GM19240 (cell line): ENCODE results near the gene MT1M.
A peak's percentile ranks its signal among the peaks of the same experiment; 100 is the strongest.
"Not testable (repeated sequence)": the region's sequence is repeated elsewhere in the genome, so short reads cannot be mapped to it uniquely, and the experiment has no call there.

ENCODE experiments used
- DNase-seq: peaks from one replicate; pipeline ENCODE4 v3.0.0; 2011; ENCODE audit warnings: low spot score; ENCODE audit not compliant: insufficient read length

The MT1M gene

DNA sequence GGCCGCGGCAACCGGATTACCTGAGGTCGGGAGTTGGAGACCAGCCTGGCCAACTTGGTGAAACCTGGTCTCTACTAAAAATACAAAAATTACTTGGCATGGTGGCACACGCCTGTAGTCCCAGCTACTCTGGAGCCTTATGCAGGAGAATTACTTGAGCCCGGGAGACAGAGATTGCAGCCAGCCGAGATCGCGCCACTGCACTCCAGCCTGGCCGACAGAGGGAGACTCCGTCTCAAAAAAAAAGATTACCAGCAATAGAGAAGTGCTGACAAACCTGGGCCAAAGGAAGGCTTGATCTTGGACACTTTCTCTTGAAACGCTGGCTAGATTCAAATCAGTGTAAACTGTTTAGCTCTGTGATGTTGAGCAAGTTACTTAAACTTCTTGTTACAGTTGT lies 41.5 kb downstream of the MT1M start:
- DNase-seq = no peak

DNA sequence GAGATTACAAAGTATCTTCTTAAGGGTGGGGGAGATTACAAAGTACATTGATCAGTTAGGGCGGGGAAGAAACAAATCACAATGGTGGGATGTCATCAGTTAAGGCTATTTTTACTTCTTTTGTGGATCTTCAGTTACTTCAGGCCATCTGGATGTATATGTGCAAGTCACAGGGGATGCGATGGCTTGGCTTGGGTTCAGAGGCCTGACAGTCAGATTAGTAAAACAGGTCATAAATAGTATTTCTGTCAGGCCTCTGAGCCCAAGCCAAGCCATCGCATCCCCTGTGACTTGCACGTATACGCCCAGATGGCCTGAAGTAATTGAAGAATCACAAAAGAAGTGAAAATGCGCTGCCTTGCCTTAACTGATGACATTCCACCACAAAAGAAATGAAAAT lies 42.1 kb downstream of the MT1M start:
- DNase-seq = not testable (repeated sequence)

DNA sequence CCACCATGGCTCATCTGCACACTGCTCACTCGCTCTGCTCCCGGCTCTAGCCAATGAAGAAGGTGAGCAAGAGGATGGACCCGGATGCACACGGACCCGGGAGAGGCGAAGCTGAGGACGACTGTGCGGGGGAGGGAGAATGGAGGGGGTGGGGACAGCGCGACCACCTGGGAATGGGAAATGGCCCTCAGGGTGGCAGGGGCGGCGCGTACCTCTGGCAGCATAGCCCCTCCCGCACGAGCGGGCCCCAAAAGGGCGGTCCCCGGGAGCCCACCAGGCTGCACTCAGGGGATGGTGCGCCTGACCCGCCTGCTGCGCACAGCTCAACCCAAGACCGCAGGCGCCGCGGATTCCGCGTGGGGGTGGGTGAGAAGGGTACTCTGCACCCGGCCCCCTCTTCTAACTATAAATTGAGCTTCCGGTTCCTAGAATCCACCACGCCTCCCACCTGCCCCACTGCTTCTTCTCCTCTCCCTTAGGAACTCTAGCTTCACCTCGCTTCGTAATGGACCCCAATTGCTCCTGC lies 43.3 kb downstream of the MT1M start:
- DNase-seq = no peak

DNA sequence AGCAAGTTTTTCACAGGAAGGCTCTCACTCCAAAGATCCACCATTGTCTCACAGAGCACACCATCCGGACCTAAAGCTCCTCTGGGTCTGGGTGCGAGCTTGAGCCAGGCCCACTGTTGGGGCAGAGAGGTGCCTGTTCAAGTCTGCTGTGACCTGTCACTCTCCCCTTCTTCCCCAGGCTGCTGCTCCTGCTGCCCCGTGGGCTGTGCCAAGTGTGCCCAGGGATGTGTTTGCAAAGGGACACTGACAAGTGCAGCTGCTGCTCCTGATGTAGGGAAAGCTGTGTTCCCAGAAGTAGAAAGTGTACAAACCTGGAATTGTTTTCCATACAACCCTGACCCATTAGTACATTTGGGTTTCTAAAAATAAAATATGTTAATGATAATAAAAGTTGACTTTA lies 45.0 kb downstream of the MT1M start:
- DNase-seq = no peak

DNA sequence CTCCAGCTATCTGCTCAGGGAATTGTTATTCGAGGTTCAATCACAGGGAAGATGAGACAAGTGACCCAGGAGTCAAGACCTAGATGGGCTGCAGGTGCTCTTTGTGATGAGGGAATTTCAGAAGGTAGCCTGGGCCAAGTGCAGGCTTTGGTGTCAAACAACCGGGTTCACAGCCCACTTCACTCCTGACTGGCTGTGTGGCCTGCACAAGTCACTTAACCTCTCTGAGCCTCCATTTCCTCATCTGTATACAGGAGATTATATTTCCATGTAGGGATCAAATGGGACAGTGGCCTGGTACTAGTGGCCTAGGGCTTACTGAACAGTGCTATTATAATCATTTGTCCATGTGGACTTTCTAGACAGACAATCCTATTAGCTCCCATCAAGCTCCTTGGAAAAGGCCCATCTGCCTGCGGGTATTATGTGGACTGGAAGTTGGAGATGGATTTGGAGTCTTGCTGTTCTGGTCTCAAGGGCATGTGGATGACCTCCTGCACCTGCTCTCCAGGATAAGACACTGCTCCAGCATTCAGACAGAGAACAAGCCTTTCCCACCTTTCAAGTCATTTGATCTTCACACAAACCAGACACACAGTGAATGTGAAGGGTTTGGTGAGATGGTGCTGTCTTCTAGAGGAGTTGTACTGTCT lies 46.7 kb downstream of the MT1M start:
- DNase-seq = no peak

DNA sequence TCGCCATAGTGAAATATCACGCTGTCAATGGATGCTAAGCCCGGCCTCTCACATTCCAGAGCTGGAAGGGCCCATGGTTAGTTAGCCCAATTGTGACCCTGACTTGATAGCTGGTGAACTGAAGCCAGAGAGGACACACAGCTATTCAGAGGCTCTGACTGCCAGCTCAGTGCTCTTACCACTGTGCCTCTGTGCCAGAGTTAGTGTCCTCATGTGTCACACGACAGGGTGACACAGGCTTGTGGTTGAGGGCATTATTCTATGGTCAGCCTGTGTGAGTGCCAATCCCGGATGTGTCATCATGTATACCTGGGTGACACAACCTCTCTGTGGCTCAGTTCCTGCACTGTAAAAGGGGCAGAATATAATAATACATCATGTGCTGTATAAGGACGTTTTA lies 47.4 kb downstream of the MT1M start:
- DNase-seq = no peak

DNA sequence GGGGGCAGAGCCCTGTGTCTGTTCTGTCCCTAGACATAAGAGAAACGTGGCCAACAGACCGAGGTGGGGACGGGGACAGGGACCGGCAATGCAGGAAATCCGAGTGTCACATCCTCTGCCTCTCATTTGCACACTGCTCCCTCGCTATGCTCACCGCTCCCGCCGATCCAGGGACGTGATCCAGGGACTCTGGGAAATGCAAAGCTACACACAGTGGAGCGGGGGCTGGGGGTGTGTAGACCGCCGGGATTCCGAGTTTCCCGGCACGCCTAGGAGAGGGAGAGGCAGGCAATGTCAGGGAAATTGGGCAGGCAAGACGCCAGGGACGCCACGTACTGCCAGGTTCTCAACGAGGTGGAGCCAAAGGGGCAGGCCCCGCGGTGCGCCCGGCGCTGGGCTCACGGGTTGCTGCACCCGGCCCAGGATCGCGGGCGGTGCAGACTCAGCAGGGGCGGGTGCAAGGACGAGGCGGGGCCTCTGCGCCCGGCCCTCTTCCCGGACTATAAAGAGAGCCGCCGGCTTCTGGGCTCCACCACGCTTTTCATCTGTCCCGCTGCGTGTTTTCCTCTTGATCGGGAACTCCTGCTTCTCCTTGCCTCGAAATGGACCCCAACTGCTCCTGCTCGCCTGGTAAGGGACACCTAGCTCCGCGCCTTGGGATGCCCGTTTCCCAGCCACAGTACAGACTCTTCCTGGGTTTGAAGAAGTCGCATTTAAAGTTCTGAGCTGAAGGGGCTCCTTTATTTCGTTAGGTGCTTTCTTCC lies 49.7 kb downstream of the MT1M start, which contains the start of gene MT1X:
MT1X (plus strand) TSS at position 532 of the 764 bp plus-strand sequence; CDS start at position 603, 71 bp downstream.
- DNase-seq = peak; percentile 81

DNA sequence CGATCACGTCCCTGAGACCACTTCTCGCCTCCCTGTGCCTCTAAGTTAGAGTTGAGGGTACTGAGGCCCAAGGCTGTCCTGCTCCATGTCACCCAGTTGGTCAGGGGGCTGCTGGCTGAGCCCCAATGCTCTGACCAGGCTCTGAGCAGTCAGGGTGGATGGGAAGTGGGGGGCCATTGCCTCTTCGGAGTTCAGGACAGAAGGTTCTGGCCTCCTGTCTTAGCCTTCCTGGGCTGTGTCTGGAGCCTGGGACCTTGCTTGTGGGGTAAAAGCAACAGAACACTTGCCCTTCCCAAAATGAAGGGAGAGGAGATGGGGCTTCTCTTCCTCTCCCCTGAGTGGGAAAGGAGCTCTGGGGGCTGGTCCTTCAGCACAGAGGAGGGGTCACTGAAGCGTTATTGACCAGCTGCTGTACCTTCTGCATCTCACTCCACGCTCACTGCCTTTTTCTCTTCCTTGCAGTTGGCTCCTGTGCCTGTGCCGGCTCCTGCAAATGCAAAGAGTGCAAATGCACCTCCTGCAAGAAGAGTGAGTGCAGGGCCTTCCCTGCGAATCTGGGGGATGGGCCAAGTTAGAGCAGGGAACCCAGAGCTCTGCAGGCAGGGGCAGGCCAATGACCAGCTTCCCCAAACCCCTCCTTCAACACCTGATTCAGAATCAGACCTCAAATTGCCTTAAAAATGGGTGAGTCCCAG lies 50.4 kb downstream of the MT1M start:
- no peak for DNase-seq
